ENCODE results near the gene PTCH1.

GRCh38 chr9:95505072-95505716 lies 11.6 kb downstream of the PTCH1 start:
- no peak for TF ChIP-seq EP300 (IDR thresholded peaks at IDR 0.05; ENCODE audit: borderline replicate concordance in 1 of 2, low read depth in 1 of 2, low read length in 1 of 2)
- TF ChIP-seq, protein P1, sequence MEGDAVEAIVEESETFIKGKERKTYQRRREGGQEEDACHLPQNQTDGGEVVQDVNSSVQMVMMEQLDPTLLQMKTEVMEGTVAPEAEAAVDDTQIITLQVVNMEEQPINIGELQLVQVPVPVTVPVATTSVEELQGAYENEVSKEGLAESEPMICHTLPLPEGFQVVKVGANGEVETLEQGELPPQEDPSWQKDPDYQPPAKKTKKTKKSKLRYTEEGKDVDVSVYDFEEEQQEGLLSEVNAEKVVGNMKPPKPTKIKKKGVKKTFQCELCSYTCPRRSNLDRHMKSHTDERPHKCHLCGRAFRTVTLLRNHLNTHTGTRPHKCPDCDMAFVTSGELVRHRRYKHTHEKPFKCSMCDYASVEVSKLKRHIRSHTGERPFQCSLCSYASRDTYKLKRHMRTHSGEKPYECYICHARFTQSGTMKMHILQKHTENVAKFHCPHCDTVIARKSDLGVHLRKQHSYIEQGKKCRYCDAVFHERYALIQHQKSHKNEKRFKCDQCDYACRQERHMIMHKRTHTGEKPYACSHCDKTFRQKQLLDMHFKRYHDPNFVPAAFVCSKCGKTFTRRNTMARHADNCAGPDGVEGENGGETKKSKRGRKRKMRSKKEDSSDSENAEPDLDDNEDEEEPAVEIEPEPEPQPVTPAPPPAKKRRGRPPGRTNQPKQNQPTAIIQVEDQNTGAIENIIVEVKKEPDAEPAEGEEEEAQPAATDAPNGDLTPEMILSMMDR (IDR thresholded peaks at IDR 0.05): no peak
- no peak for TF ChIP-seq TCF12 (IDR thresholded peaks at IDR 0.05)
- no peak for TF ChIP-seq TAF1 (IDR thresholded peaks at IDR 0.05; ENCODE audit: borderline replicate concordance, low read depth, low read length)
- TF ChIP-seq JUND (IDR thresholded peaks at IDR 0.05): no peak
- TF ChIP-seq POLR2AphosphoS5 (IDR thresholded peaks at IDR 0.05; ENCODE audit: low read depth, low read length): no peak
- TF ChIP-seq, protein P2, sequence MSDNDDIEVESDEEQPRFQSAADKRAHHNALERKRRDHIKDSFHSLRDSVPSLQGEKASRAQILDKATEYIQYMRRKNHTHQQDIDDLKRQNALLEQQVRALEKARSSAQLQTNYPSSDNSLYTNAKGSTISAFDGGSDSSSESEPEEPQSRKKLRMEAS (IDR thresholded peaks at IDR 0.05; ENCODE audit: low read depth): no peak
- TF ChIP-seq FOXJ3 (CRISPR knock-in tag; IDR thresholded peaks at IDR 0.05): no peak
